Hematopoietic multipotent progenitor cell treated with erythropoietin and hydrocortisone succinate and interleukin-3 and kit ligand, for 17 days (in vitro differentiated cells): Measurements from ENCODE around the gene VPREB1.
"Not testable (repeated sequence)": the region's sequence is repeated elsewhere in the genome, so short reads cannot be mapped to it uniquely, and the experiment has no call there.

ENCODE experiments used
- DNase-seq: peaks from one replicate; pipeline ENCODE4 v3.0.0-alpha.2; 2015; ENCODE audit warnings: low spot score

Gene VPREB1, protein sequence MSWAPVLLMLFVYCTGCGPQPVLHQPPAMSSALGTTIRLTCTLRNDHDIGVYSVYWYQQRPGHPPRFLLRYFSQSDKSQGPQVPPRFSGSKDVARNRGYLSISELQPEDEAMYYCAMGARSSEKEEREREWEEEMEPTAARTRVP

DNA sequence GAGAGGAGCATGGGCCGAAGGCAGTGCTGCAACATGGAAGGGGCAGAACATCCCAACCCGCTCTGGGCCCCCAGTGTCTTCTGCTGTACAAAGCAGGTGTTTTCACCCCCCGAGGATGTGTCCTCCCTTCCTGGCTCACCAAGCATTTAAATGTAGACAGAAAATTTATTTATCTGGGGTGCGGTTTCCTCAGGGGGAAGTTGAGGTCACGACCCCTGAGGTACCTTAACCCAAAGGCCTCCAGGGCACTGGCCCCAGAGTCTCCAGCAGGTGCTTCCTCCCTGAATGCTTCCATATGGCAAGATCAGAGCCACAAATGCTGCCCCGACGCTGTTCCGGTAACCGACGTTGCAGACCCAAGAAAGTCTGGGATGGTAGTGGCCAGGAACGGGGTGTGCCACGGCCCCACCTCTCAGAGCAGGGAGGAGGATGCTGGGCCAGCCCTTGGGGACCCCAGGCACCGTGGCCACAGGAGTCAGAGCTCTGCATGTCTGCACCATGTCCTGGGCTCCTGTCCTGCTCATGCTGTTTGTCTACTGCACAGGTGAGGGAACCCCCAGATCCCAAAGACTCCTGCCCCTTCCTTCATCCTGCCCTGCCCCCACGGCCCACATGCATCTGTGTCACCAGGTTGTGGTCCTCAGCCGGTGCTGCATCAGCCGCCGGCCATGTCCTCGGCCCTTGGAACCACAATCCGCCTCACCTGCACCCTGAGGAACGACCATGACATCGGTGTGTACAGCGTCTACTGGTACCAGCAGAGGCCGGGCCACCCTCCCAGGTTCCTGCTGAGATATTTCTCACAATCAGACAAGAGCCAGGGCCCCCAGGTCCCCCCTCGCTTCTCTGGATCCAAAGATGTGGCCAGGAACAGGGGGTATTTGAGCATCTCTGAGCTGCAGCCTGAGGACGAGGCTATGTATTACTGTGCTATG is at the start of gene VPREB1:
TSS of gene VPREB1 (plus strand) at position 471 of the 935 bp plus-strand sequence. CDS start at position 499, 28 bp downstream.
- no peak for DNase-seq

DNA sequence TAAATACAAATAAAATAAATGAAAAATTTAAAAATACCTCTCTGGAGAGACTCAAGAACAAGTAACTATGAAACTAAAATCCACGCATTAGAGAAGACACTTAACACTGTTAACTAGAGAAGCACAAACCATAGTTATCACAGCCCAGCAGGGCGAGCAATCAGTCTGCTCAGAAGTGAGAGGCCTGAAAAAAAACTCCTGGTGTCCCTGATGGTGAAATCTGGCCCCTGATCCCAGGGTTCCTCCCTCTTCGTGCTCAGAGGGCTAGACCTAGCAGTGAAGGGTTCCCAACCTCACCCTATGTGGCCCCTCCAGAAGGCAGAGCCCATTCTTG is 49.7 kb upstream of the VPREB1 start:
- DNase-seq = no peak

DNA sequence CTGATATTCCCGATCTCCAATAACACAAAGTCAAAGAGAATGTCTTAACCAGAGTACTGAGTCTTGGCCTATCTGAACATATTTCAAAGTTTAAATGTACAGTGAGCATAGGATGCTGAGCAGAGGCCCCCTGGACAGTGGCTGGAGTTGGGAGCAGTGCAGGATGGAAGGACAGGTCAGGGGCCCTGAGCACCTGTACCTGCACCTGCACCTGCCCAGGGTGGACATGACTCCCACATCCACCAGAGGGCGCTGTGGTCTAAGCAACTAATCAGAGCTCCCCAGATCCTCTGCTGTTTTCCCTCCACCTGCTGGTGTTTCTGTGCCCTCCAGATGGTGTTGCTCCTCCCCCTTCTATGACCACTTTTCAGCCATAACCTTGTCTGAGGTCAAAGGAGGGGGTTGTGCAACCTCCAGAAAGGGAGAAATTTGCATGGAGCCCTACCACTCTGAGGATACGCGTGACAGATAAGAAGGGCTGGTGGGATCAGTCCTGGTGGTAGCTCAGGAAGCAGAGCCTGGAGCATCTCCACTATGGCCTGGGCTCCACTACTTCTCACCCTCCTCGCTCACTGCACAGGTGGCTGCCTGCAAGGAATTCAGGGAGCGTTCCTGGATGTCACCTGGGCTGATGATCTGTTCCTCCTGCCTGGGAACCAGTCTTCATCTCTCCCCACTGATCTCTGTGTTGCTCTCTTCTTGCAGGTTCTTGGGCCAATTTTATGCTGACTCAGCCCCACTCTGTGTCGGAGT is 49.1 kb upstream of the VPREB1 start:
- peak; percentile 73 for DNase-seq

DNA sequence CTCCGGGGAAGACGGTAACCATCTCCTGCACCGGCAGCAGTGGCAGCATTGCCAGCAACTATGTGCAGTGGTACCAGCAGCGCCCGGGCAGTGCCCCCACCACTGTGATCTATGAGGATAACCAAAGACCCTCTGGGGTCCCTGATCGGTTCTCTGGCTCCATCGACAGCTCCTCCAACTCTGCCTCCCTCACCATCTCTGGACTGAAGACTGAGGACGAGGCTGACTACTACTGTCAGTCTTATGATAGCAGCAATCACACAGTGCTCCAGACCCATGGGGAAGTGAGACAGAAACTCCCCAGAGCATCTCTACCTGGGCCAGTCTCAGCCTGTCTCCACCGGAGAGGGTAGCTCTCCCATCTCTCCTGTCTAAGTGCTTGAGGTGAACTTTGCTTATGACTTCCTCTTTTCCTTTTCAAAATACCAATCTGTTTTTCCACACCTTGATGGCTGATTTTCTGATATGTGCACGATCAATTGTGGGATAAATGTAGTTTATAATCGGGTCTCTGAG is 48.5 kb upstream of the VPREB1 start:
- DNase-seq = no peak

DNA sequence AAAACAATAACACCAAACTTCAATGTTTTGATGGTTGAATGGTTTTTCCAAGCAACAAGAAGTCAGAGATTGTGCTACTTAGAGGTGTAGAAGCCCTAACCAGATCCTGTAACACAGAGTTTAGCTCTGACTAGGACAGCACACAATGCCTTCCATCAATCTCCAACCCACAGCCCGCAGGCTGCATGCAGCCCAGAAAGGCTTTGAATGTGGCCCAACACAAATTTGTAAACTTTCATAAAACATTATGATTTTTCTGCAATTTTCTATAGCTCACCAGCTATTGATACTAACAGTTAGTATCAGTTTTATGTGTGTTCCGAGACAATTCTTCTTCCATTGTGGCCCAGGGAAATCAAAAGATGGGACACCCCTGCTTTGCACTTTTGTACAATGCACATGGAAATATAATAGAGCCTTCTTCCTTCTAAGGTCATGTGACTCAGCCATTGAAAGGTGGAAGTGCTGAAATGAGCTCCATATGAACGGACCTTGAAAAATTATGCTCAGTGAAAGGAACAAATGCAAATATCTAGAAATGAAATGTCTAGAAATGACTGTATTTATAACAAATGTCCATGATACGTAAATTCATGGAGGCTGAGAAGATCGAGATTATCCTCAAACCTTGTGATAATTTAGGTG is 47.6 kb upstream of the VPREB1 start:
- DNase-seq = no peak

DNA sequence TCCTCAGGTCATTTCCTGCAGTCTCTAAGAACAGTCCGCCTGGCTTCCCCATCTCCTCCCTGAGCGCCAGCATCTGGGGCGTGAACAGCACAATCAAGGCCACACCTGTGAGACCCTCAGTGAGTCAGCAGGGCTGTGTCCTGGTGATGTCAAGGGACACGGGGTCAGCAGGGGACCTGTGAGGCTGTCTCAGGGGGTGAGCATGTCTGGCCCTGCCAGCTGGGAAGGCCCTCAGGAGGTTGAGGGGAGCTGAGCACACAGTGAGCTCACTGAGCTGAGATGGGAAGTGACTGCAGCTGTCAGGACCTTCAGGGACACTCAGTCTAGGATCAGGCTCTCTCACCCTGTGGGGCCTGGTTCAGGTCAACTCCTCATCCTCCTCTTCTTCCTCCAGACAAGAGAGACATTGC is 46.6 kb upstream of the VPREB1 start:
- DNase-seq = no peak

DNA sequence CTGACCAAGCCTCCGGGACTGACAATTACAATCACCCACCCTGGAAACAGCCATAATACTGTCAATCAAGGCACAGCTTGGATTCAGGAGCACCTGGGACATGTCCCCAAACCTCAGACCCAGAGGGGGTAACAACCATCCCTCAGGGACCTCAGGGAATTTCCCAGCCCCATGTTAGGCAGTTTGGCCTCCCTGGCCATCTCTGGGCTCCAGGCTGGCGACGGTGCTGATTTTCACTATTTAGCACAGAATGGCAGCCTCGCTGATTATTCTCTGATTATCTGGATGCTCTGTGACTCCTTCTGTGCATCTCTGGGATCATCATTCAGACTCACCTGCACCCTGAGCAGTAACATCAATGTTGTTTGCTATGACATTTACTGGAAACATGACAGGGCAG is 45.8 kb upstream of the VPREB1 start:
- no peak for DNase-seq

DNA sequence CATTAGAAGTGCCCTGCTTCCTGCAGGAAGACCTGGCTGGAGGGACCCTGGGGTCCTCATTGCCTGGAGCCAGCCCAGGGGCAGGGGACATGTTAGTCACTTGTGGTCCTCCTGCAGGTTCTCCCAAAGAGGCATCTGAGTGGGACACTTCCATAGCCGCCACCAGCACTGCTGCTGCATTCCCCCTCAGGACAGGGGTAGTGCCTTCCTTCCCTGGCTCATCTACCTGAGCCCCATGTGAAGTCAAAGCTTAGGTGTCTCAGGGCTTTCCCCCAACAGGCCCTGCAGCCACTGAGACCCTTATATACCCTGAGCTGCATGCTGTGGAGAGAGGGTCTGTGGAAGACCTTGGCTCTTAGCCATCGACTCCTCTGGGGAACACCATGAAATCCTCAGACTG is 45.0 kb upstream of the VPREB1 start:
- DNase-seq = no peak

DNA sequence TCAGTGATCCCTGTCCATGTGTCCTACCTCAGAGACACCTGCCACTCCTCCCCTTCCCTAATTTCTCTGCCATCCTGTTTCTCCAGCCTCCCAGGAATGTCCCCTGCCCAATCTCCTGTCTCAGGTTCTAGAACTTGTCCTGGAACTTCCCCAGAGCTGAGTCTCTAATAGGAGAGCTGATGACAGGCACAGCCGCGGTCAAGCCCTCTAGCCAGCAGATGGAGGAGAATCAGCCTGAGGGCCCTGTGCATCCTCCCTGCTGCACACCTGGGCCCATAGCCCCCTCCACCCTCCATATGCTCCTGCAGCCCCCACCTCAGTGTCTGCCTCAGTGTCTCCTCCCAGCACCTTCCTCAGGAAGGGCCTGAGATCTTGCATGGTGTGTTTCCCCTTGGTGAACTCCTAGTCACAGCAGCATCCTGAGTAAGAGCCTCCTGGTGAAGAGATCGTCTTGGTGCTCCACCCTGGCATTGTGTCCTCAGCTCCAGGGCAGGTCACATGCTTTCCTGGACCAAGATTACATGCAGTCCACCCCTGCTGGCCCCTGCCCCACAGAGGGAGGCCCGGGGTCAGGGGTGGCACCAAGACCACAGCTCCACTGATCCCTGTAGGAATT is 43.9 kb upstream of the VPREB1 start:
- no peak for DNase-seq

DNA sequence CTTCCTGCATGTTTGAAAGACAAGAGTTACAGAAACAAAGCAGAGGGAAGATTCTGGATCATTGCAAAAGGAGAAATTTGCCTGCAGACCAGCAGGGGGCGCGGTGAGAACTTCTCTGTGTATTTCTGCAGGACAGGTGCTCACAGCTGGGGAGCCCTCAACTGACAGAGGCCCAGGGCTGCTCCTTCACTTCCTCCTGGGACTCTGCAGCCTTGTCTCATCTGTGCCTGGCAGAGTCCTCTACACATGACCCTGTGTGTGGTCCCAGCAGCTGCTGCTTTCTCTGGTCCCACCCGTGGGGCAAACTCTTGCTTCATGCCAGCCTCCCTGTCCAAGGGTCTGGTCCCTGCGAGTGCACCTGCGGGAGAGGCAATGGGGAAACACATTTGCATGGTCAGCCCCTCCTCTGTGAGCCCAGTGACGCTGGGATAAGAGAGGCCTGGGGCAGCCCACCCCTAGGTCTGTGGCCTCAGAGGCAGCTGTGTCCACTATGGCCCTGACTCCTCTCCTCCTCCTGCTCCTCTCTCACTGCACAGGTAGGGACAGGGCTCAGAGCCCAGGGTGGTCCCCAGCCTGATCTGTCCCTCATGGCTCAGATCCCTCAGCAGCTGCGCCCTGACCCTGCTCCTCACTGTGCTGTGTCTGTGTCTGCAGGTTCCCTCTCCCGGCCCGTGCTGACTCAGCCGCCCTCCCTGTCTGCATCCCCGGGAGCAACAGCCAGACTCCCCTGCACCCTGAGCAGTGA is 43.2 kb upstream of the VPREB1 start:
- DNase-seq = no peak

DNA sequence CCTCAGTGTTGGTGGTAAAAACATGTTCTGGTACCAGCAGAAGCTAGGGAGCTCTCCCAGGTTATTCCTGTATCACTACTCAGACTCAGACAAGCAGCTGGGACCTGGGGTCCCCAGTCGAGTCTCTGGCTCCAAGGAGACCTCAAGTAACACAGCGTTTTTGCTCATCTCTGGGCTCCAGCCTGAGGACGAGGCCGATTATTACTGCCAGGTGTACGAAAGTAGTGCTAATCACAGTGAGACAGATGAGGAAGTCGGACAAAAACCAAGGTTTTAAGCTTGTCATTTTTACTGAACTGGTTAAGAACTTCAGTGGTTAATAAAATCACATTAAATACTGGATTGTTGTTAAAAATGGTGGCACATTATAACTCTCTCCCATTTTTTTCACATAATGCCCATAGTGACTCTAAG is 42.6 kb upstream of the VPREB1 start:
- DNase-seq = no peak

DNA sequence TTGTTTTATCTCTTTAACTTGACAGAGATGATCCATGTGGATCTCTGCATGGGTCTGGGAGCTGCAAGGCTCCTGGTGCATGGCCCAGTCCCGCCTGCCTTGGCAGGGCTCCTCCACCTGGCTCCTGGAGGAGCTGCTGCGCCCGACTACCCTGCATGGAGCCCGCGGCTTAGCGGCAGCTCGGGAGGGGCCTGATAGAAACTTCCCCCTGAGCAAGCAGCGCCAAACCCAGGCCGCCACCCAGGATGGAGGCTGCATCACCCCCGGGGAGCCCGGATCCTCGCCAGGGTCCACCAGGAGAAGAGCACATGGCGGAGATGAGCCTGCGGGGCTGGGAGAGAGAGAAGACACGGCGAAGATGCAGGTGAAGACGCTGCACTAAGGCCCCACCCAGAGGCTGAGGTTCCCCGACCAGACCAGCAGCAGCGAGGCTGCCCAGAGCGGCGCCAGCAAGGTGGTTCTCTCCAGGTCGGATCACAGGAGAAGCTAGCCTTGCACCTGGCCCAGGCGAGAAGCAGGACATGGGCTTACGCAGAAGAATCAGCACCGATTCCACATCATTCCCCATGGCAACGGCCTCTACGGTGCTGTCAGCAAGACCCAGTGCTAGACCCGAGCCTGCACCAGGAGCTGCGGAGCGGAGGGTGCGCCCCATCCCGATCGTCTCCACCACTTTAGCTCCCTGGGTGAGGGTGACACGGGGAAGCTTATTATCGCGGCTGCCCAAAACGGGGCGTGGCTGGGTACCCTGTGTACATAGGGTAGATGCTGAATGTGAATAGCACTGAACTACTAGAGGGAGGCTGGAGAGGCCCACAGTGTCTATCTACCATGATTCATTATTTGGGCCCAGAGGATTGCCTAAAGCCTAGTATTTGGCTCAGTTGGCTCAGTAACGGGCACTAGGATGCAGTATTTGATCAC is 41.3 kb upstream of the VPREB1 start:
- no peak for DNase-seq

DNA sequence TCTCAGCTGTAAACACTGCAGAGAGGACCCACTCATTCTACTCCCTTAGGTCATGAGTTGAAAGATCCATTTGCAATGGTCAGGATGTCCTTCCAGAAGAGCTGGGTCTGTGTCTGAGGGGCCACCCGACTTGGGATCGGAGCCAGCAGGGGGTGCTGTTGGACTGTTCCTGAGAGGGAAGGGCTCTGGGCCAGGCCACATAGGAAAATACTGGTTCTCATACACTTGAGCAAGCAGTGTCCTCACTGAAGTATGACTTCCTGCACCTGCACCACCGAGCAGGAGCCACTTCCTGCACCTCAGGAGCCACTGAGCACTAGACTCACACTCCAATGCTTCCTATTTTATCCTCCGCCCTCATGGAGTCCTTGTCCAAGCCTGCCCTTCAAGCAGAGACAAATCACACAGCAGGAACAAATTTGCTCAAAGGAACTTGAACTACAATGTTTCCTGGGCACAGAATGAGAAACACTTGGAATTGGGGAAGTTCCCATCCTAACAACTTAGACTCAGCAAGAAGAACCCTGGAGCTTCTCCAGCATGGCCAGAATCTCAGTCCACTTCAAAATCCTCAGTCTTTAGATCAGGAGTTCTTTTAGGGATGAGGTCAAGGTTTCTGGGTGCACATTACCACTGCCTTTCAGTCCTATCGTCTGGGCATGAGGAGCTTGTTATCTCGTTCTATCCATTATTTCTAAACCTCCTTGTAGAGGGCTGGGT is 36.6 kb upstream of the VPREB1 start:
- peak; percentile 42 for DNase-seq

DNA sequence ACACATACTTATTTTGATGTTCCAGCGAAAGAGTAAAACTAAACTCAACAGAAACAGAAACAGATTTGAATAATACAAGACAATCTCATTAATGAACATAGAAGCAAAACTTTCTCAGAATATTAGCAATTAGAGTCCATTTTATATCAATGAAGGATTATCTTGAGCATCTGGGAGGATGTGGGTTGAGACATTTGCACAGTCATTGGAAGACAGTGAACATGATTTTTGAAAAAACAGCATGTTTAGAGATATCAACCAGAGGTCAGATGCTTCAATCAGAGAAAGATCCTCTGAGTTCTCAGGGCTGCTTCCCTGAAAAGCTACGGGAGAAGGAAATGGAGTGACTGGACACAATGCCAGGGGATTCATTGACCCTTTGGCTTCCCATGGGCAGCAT is 35.9 kb upstream of the VPREB1 start:
- DNase-seq = no peak

DNA sequence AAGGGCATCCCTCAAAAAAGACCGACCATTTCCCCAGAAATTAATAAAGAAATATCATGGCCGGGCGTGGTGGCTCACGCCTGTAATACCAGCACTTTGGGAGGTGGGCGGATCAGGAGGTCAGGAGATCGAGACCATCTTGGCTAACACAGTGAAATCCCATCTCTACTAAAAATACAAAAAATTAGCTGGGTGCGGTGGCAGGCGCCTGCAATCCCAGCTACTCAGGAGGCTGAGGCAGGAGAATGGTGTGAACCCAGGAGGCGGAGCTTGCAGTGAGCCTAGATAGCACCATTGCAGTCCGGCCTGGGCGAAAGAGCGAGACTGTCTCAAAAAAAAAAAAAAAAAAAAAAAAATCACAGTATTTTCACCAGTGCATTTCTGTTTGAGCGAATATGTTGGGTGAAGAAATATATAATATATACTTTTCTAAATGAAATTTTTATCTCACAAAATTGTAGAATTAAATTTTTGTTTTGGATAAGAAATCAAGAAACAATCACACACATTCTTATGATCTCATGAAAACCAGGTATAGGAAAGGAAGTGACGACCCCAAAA is 35.4 kb upstream of the VPREB1 start:
- not testable (repeated sequence) for DNase-seq

DNA sequence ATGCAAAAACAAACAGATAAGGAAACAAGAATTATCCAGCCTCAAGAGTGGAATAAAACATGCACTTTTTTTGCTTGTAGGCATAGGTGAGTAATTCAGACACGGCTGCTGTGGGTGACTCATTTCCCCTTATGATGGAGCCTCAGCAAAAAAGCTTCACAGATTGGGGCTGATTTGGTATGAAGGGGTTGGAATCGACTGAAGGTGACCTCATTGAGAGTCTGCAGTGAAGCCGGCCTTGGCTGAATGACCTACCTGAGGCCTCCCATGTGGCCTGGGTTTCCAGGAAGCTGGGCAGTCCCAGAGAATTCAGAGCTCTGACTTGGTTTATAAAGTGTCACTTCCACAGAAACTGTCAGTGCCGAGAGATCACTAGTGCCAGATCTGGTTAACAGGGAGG is 34.2 kb upstream of the VPREB1 start:
- no peak for DNase-seq

DNA sequence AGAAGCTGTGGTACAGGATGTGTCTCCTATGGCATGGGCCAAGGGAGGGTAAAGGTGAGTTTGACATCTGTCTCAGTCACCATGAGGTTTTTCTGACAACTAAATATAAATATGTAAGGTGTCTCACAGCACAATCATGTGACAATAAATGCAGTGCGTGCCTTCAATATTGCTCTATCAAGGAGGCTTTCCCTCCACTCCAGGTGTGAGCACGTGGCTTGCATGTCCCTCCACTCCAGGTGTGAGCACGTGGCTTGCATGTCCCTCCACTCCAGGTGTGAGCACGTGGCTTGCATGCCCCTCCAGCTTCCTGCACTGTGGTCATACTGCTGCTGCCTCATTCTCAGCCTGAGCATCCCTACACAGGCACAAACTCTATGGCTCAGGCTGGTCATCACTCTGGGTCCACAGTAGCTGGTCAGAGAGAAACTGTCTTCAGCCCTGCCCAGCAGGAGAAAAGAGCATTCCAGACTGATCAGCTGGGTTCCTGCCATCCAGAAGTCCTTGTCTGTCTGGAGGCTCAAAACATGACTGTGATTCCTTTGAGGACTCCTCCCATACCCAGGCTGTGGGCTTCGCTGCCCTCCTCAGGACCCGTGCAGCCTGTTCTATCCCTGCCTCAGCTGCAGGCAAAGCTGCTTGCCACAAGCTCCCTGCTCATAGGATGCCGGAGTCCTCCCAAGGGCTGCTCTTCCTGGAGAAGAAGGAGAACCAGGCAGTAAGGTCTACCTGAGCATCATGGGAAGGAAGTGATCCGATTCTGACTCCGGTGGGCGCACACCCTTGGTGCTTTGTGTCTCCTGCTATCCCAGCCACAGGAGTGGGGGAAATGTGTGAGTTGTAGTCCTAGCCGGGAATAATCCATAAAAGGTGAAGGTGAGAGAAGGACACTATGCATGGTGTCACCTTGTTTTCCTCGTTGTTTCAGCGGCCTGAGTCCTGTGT is 33.4 kb upstream of the VPREB1 start:
- DNase-seq = no peak

DNA sequence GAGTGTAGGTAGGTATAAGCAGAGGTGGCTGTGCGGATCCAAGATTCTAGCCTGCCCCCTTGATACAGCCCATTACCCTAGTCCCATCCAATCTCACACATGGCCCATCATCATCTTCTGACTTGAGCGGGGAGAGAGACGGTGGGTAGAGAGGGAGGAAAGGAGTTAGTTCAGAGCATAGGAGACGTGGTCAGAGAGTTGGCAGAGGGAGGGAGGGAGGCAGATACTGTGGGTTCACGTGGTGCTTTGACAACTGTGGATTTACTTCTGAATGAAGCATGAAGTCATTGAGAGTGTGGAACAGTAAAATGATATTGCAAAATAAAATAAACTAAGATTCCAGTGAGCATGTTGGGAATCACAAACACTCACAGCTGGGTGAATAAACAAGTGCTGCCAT is 31.4 kb upstream of the VPREB1 start:
- no peak for DNase-seq
